GM12891 (cell line): ENCODE data around the gene PMM2.

Source experiments
- POLR2A ChIP-seq: IDR thresholded peaks from 2 replicates; pipeline ENCODE4 v1.6.1; 2011; ENCODE audit warnings: low read depth, low read length, control low read depth
- POU2F2 ChIP-seq: IDR thresholded peaks from 2 replicates; pipeline ENCODE4 v1.6.1; 2011; ENCODE audit warnings: low read depth, mild to moderate bottlenecking, control low read depth, low read length, moderate library complexity

DNA sequence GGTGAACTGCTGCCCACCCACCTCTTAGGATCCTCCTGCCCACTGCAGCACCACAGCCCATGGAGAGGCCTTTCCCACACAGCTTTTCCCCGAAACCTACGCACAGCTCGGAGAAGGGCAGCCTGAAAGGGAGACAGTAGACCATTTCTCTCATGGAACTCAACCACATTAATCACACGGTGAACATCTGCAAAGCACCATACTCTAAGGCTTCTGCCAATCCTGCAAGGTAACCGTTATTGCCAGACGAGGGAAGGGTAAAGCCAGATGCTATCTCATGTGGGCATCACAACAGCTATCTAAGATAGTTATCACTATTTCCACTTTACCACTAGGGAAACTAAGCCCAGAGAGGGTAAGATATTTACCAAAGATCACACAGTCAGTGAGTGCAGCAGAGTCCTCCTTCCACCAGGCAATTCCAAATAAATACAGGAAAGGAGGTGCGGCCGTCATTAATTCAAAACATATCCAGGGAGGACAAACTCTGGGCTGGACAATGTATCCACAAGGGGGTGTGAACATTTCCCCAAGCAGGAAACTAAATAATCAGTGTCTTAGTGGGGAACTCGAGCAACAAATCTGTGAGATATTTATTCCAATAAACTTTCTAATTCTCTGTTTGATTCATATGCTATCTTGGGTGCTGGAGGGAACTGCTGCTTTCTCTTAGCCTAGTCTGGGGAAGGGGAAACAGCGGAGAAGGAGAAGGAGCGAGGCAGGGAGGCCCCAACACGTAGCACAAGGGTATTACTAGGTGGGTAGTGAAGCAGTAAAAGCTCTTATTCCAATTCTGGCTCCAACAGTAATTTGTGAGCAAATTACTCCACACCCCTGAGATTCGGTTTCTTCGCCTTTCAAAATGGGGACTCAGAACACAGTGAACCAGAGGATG, 923 bp upstream of the PMM2 start:
- TF ChIP-seq POU2F2 (no peak), POLR2A (no peak)
